HCT116 (cell line): ENCODE results near the gene MYO5C. TPM values are rescaled to one million over a fixed set of nuclear protein-coding genes. Genes with fewer than 3 reads are reported as not detected.

Experiments
- ATAC-seq: fragments of 200-7000 bp; cut with Tn5 transposase; 2 replicates; pipeline ENCODE4 v1.9.1; 2020; ENCODE audit warnings: mild to moderate bottlenecking, moderate library complexity
- BruUV-seq: library from RNA; stranded (reverse); fragments of 400-500 nt; replicated peaks from 2 replicates; lab custom pipeline; 2021; lab: Mats Ljungman, UMichigan
- CTCF ChIA-PET: fragments of 300-600 bp; sonication (Branson Sonifier 250); formaldehyde crosslinking; loops from one replicate; lab custom pipeline; 2021; ENCODE audit warnings: antibody characterized with exemption; lab: Charles Lee
- POLR2A ChIA-PET: fragments of 300-600, 350-600 bp; sonication (Branson Sonifier 250); formaldehyde crosslinking; loops from one replicate; lab custom pipeline; 2021; ENCODE audit warnings: antibody characterized with exemption; lab: Charles Lee
- RAD21 ChIA-PET, 2 experiments: fragments of 300-600 bp; sonication (Branson Sonifier 250); formaldehyde crosslinking; loops; one replicate each; lab custom pipeline; 2023; ENCODE audit warnings: low total read pairs in 2 of 2; ENCODE audit not compliant: uncharacterized antibody in 2 of 2, unreplicated experiment in 2 of 2, low non-redundant PET in 1 of 2; lab: Charles Lee
- DNase-seq: peaks from one replicate; pipeline ENCODE4 v3.0.0-alpha.2; 2010; ENCODE audit warnings: low read depth, low spot score
- H2AFZ ChIP-seq: fragments of 200-600 bp; shearing (Covaris generic), sonication (generic); 2 replicates; pipeline ENCODE4 v1.6.1; 2017; ENCODE audit warnings: low read depth, mixed run types, mixed read lengths, antibody characterized with exemption, low read length; ENCODE audit not compliant: poor library complexity, severe bottlenecking
- H3K27ac ChIP-seq: 2 replicates; pipeline ENCODE4 v1.5.1; 2012; ENCODE audit warnings: low read depth, low read length
- H3K27me3 ChIP-seq: fragments of 200-600 bp; sonication (generic); 2 replicates; pipeline ENCODE4 v1.6.1; 2016; ENCODE audit warnings: mixed run types, low read length, mixed read lengths; ENCODE audit not compliant: insufficient read depth
- H3K36me3 ChIP-seq, 2 experiments: fragments of 200-500 bp in 1 of 2; fragments of 200-600 bp in 1 of 2; sonication (Bioruptor generic) in 1 of 2; sonication (generic) in 1 of 2; 2 replicates each; pipeline versions ENCODE4 v1.5.1 to v1.6.1; 2014 to 2016; ENCODE audit warnings: low read length in 2 of 2, inconsistent platforms in 1 of 2, mixed read lengths in 1 of 2, mixed run types in 1 of 2; ENCODE audit not compliant: insufficient read depth in 2 of 2, control insufficient read depth in 1 of 2
- H3K4me1 ChIP-seq, 2 experiments: fragments of 200-600 bp in 1 of 2; sonication (generic) in 1 of 2; 2 replicates each; pipeline versions ENCODE4 v1.5.1 to v1.6.1; 2012 to 2017; ENCODE audit warnings: low read length in 2 of 2, inconsistent platforms in 1 of 2, mild to moderate bottlenecking in 1 of 2, mixed read lengths in 1 of 2, mixed run types in 1 of 2, moderate library complexity in 1 of 2; ENCODE audit not compliant: insufficient read depth in 2 of 2, control insufficient read depth in 1 of 2
- H3K4me2 ChIP-seq: fragments of 200-600 bp; sonication (generic); 2 replicates; pipeline ENCODE4 v1.6.1; 2017; ENCODE audit warnings: mixed run types, low read length, mixed read lengths
- H3K4me3 ChIP-seq, 2 experiments: fragments of 200-600 bp in 1 of 2; sonication (generic) in 1 of 2; replicated peaks in 1 of 2; 2 replicates each; pipeline ENCODE4 v1.5.1; 2011 to 2016; ENCODE audit warnings: low read length in 2 of 2, control low read depth in 1 of 2, low read depth in 1 of 2, mild to moderate bottlenecking in 1 of 2, mixed read lengths in 1 of 2, mixed run types in 1 of 2
- H3K79me2 ChIP-seq: fragments of 200-600 bp; sonication (generic); 2 replicates; pipeline ENCODE4 v1.6.1; 2017; ENCODE audit warnings: mild to moderate bottlenecking, mixed run types, low read length, moderate library complexity, mixed read lengths; ENCODE audit not compliant: insufficient read depth
- H3K9ac ChIP-seq: fragments of 200-600 bp; sonication (generic); 2 replicates; pipeline ENCODE4 v1.6.1; 2016; ENCODE audit warnings: low read length, mixed read lengths
- H3K9me2 ChIP-seq: fragments of 200-600 bp; sonication (generic), shearing (Covaris generic); 2 replicates; pipeline ENCODE4 v1.6.1; 2017; ENCODE audit warnings: mixed run types, mild to moderate bottlenecking, moderate library complexity; ENCODE audit not compliant: insufficient read depth
- H3K9me3 ChIP-seq, 2 experiments: fragments of 200-500 bp in 1 of 2; fragments of 200-600 bp in 1 of 2; sonication (Bioruptor generic) in 1 of 2; sonication (generic) in 1 of 2; 2 replicates each; pipeline ENCODE4 v1.6.1; 2014 to 2017; ENCODE audit warnings: low read length in 2 of 2, mixed read lengths in 2 of 2, inconsistent platforms in 1 of 2, low read depth in 1 of 2, mild to moderate bottlenecking in 1 of 2, mixed run types in 1 of 2, moderate library complexity in 1 of 2; ENCODE audit not compliant: control insufficient read depth in 1 of 2, insufficient read depth in 1 of 2
- H4K20me1 ChIP-seq: fragments of 200-600 bp; sonication (generic), shearing (Covaris generic); 2 replicates; pipeline ENCODE4 v1.6.1; 2017; ENCODE audit warnings: mixed run types, mild to moderate bottlenecking, moderate library complexity; ENCODE audit not compliant: insufficient read depth
- CEBPB ChIP-seq: IDR thresholded peaks from 2 replicates; pipeline ENCODE4 v1.6.1; 2012; ENCODE audit warnings: low read depth
- EZH2 ChIP-seq: fragments of 200-600 bp; sonication (generic); IDR thresholded peaks from 2 replicates; pipeline ENCODE4 v1.6.1; 2017; ENCODE audit warnings: antibody characterized with exemption, mixed run types
- POLR2A ChIP-seq: IDR thresholded peaks from 2 replicates; pipeline ENCODE4 v1.7.0; 2011; ENCODE audit warnings: borderline replicate concordance; ENCODE audit not compliant: insufficient read depth, insufficient read length; ENCODE audit errors: extremely low read depth
- REST ChIP-seq: IDR thresholded peaks from 2 replicates; pipeline ENCODE4 v1.6.1; 2012; ENCODE audit warnings: low read depth
- SIN3A ChIP-seq: IDR thresholded peaks from 2 replicates; pipeline ENCODE4 v1.6.1; 2012; ENCODE audit warnings: low read depth
- SP1 ChIP-seq: IDR thresholded peaks from 2 replicates; pipeline ENCODE4 v1.6.1; 2012; ENCODE audit warnings: low read depth
- TCF7L2 ChIP-seq: IDR thresholded peaks from 2 replicates; pipeline ENCODE4 v1.7.0; 2011; ENCODE audit warnings: borderline replicate concordance, inconsistent platforms; ENCODE audit not compliant: insufficient read depth, insufficient read length; ENCODE audit errors: extremely low read depth
- ZNF274 ChIP-seq: fragments of 200-500 bp; sonication (Bioruptor generic); IDR thresholded peaks from 2 replicates; pipeline ENCODE4 v1.6.1; 2014; ENCODE audit warnings: mild to moderate bottlenecking, low read depth, low read length, inconsistent platforms
- intact Hi-C: fragments of 100-400 bp; cut with micrococcal nuclease; formaldehyde crosslinking; loops from 2 replicates; pipeline ENCODE4 v1.10.0; 2022
- total RNA-seq: library from RNA; stranded (reverse); gene quantifications from one replicate; pipeline ENCODE4 v1.2.1, GENCODE V29; 2021; ENCODE audit not compliant: unreplicated experiment

MYO5C gene
- total RNA-seq, 1 experiment from 2014 or later, result 34.0 TPM

- no peak for TF ChIP-seq REST
- TF ChIP-seq TCF7L2, result no peak
- no peak for TF ChIP-seq SP1
- TF ChIP-seq CEBPB, result no peak
- TF ChIP-seq ZNF274, result no peak
- TF ChIP-seq, all 23 proteins: peak for 0
These were observed 101.8 kb downstream of the MYO5C start (continued) for GRCh38 chr15:52193791-52194190.

- intact Hi-C loops, result no loop called here
- no peak for TF ChIP-seq EZH2
- no peak for TF ChIP-seq CEBPB
- no peak for TF ChIP-seq ZNF274
- no peak for TF ChIP-seq SIN3A
- TF ChIP-seq POLR2A, result no peak
- Histone ChIP-seq H3K36me3 (peaks cover 9 to 15% of the 10 kb centered on the region in 2 experiments; a peak in 3 of 4 replicates), H3K4me3 (no peak overlapping the region), H2AFZ (no peak overlapping the region), H3K4me2 (no peak overlapping the region), H3K27me3 (no peaks in the 10 kb centered on the region), H3K27ac (no peak overlapping the region), H3K9me2 (no peaks in the 10 kb centered on the region), H3K79me2 (no peaks in the 10 kb centered on the region), H3K4me1 (no peaks in the 10 kb centered on the region), H3K9me3 (no peaks in the 10 kb centered on the region), H4K20me1 (no peaks in the 10 kb centered on the region), H3K9ac (no peak overlapping the region)
- no peak for ATAC-seq
- ChIA-PET RAD21 (no interaction called here), POLR2A (no interaction called here), CTCF (interaction anchor here (1.2 to 2.0 kb wide), 3 partner anchors 10 to 34 kb away, joined by 3 to 8 read pairs (median 3); no protein-coding TSS in a partner anchor)
- no TSS peak for BruUV-seq
- DNase-seq, result no peak
These were observed 102.3 kb downstream of the MYO5C start for GRCh38 chr15:52193321-52193720.
